ENCODE results near the gene LNPK. TPM values are rescaled to one million over a fixed set of nuclear protein-coding genes. Genes with fewer than 3 reads are reported as not detected.

LNPK gene
- total RNA-seq, 1 donor, result 55.0 TPM

Other genes starting within 250 kb of the LNPK start
- gene EVX2, start 81.7 kb upstream of the LNPK start, total RNA-seq, result under 0.01 TPM in 1 of 2 replicates, not detected in the other
- gene HOXD13, start 90.5 kb upstream of the LNPK start, total RNA-seq, result not detected in 2 replicates
- not detected in 2 replicates for gene HOXD12, start 97.5 kb upstream of the LNPK start, total RNA-seq
- not detected in 2 replicates for gene HOXD11, start 105.0 kb upstream of the LNPK start, total RNA-seq
- not detected in 2 replicates for gene HOXD10, start 114.5 kb upstream of the LNPK start, total RNA-seq
- 0.36 and 0.59 TPM in 2 replicates for gene HOXD9, start 120.5 kb upstream of the LNPK start, total RNA-seq
- 3.3 and 5.6 TPM in 2 replicates for gene HOXD8, start 127.4 kb upstream of the LNPK start, total RNA-seq
- 0.36 and 1.2 TPM in 2 replicates for gene HOXD4, start 149.3 kb upstream of the LNPK start, total RNA-seq
- gene HOXD3, start 155.0 kb upstream of the LNPK start, total RNA-seq, result 1.1 and 2.1 TPM in 2 replicates
- not detected in 2 replicates for gene HOXD1, start 186.4 kb upstream of the LNPK start, total RNA-seq